ENCODE results near the gene RPL36AL. TPM values are rescaled to one million over a fixed set of nuclear protein-coding genes. Genes with fewer than 3 reads are reported as not detected.

Gene RPL36AL
- total and polyA plus RNA-seq, 2 of the 4 experiments (the other 2 are of a cell fraction) = 129 to 313 TPM

DNA sequence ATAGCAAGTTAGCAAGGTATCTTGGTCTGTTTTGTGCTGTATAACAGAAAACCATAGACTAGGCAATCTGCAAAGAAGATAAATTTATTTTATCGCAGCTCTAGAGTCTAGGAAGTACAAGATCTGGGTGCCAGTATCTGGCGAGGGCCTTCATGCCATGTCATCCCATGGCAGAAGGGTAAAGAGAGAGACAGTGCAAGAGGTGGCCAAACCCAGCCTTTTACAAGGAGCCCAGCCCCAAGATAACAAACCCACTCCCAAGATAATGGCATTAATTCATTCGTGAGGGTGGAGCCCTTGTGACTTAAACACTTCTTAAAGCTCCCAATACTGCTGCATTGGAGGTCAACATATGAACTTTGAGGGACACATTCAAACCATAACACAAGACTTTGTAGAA lies 51.1 kb downstream of the RPL36AL start:
- Histone ChIP-seq H3K4me3 (ENCODE audit: insufficient read depth, low read depth, low read length) (no peak overlapping the region), H3K14ac (replicated peaks; ENCODE audit: low read depth, low read length) (no peak overlapping the region), H2BK15ac (ENCODE audit: low read depth, low read length) (no peak overlapping the region), H2AK9ac (replicated peaks; ENCODE audit: low read depth, low read length, poor library complexity) (no peak overlapping the region), H2BK120ac (ENCODE audit: low read depth, low read length) (no peak overlapping the region), H3K9me1 (ENCODE audit: insufficient read depth, low read length) (no peaks in the 10 kb centered on the region), H3K4ac (ENCODE audit: low read depth, low read length) (no peak overlapping the region), H4K5ac (ENCODE audit: low read depth, low read length) (no peak overlapping the region), H3K27me3 (ENCODE audit: control insufficient read depth, insufficient read depth, low read length) (no peaks in the 10 kb centered on the region), H3K9ac (ENCODE audit: low read depth, low read length) (no peak overlapping the region), H4K91ac (ENCODE audit: insufficient read depth, low read depth, low read length) (no peak overlapping the region), H3K79me1 (ENCODE audit: low read depth in 1 of 2, low read length in 2 of 2) (no peaks in the 10 kb centered on the region), H3K18ac (ENCODE audit: low read depth, low read length) (no peak overlapping the region), H2AFZ (replicated peaks; ENCODE audit: low read length, poor library complexity) (no peak overlapping the region), H3K4me2 (ENCODE audit: low read depth, low read length) (no peak overlapping the region), H4K20me1 (ENCODE audit: insufficient read depth, low read length) (no peaks in the 10 kb centered on the region), H3K27ac (ENCODE audit: insufficient read depth, low read length) (no peak overlapping the region), H3K9me3 (ENCODE audit: control insufficient read depth, insufficient read depth, low read length) (no peaks in the 10 kb centered on the region), H2BK5ac (ENCODE audit: low read depth, low read length, poor library complexity, severe bottlenecking) (no peak overlapping the region), H2BK20ac (ENCODE audit: low read depth, low read length) (no peak overlapping the region), H2AK5ac (ENCODE audit: low read depth, low read length) (no peak overlapping the region), H3K36me3 (ENCODE audit: control insufficient read depth, insufficient read depth, low read length) (peaks cover 2% of the 10 kb centered on the region; the same call in 1 of the 2 replicates), H3K4me1 (ENCODE audit: control insufficient read depth, insufficient read depth, low read length) (no peaks in the 10 kb centered on the region), H4K8ac (ENCODE audit: low read depth in 2 of 2, low read length in 2 of 2) (no peak overlapping the region), H3K23ac (ENCODE audit: low read depth, low read length) (no peak overlapping the region), H3K56ac (ENCODE audit: extremely low read depth, insufficient read depth, low read length) (no peak overlapping the region)
- TF ChIP-seq, protein P1, sequence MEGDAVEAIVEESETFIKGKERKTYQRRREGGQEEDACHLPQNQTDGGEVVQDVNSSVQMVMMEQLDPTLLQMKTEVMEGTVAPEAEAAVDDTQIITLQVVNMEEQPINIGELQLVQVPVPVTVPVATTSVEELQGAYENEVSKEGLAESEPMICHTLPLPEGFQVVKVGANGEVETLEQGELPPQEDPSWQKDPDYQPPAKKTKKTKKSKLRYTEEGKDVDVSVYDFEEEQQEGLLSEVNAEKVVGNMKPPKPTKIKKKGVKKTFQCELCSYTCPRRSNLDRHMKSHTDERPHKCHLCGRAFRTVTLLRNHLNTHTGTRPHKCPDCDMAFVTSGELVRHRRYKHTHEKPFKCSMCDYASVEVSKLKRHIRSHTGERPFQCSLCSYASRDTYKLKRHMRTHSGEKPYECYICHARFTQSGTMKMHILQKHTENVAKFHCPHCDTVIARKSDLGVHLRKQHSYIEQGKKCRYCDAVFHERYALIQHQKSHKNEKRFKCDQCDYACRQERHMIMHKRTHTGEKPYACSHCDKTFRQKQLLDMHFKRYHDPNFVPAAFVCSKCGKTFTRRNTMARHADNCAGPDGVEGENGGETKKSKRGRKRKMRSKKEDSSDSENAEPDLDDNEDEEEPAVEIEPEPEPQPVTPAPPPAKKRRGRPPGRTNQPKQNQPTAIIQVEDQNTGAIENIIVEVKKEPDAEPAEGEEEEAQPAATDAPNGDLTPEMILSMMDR (conservative IDR thresholded peaks at IDR 0.05; ENCODE audit: low read depth, low read length) = no peak
- TF ChIP-seq, protein P2, sequence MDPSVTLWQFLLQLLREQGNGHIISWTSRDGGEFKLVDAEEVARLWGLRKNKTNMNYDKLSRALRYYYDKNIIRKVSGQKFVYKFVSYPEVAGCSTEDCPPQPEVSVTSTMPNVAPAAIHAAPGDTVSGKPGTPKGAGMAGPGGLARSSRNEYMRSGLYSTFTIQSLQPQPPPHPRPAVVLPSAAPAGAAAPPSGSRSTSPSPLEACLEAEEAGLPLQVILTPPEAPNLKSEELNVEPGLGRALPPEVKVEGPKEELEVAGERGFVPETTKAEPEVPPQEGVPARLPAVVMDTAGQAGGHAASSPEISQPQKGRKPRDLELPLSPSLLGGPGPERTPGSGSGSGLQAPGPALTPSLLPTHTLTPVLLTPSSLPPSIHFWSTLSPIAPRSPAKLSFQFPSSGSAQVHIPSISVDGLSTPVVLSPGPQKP (IDR thresholded peaks at IDR 0.05; ENCODE audit: borderline replicate concordance, low read depth, low read length) = no peak
- TF ChIP-seq RFX5 (IDR thresholded peaks at IDR 0.05; ENCODE audit: low read depth, low read length) = no peak
- no peak for TF ChIP-seq SMC3 (IDR thresholded peaks at IDR 0.05; ENCODE audit: low read depth, low read length)
- TF ChIP-seq MAFK (IDR thresholded peaks at IDR 0.05; ENCODE audit: low read depth, low read length) = no peak
- no peak for TF ChIP-seq NFE2L2 (IDR thresholded peaks at IDR 0.05; ENCODE audit: low read depth, low read length)
- TF ChIP-seq BHLHE40 (IDR thresholded peaks at IDR 0.05; ENCODE audit: low read depth, low read length) = no peak
- TF ChIP-seq CHD1 (IDR thresholded peaks at IDR 0.05; ENCODE audit: low read depth, low read length) = no peak
- in situ Hi-C loops (cut with MboI; ENCODE audit: low sequenced_read_pairs) = no loop called here
- intact Hi-C loops (cut with micrococcal nuclease) = no loop called here
- ATAC-seq (ENCODE audit: low read depth) (no peak), DNase-seq (no peak)
- WGBS, 2 experiments (ENCODE audit: extremely low coverage in 2 of 2, insufficient read length in 1 of 2) = no CpG with 5 or more reads among the region's 3 CpGs
- dilution Hi-C loops (cut with HindIII; ENCODE audit: low sequenced_read_pairs, unreplicated experiment) = no loop called here
- no TSS peak for BruUV-seq (replicated peaks)
- CTCF ChIA-PET = no interaction called here
- POLR2A ChIA-PET (ENCODE audit: unreplicated experiment) = no interaction called here
